Smooth muscle cell (in vitro differentiated cells): ENCODE measurements around the gene RSPH10B2. TPM values are rescaled to one million over a fixed set of nuclear protein-coding genes. Genes with fewer than 3 reads are reported as not detected.
"Not testable (repeated sequence)": the region's sequence is repeated elsewhere in the genome, so short reads cannot be mapped to it uniquely, and the experiment has no call there.

Experiments
- DNase-seq: peaks from one replicate; lab custom pipeline; 2025; ENCODE audit not compliant: unreplicated experiment; lab: John Stamatoyannopoulos, UW
- H2AFZ ChIP-seq: fragments of 200-600 bp; sonication (generic); 2 replicates; pipeline ENCODE4 v1.6.0; 2016; ENCODE audit warnings: antibody characterized with exemption, low read depth, mild to moderate bottlenecking
- H3F3A ChIP-seq: fragments of 200-600 bp; sonication (generic); 2 replicates; pipeline ENCODE4 v1.6.0; 2017; ENCODE audit warnings: antibody characterized with exemption, low read depth
- H3K27ac ChIP-seq: fragments of 200-600 bp; sonication (generic); 2 replicates; pipeline ENCODE4 v1.5.1; 2016; ENCODE audit warnings: low read depth, mild to moderate bottlenecking
- H3K27me3 ChIP-seq: fragments of 200-600 bp; sonication (generic); 2 replicates; pipeline ENCODE4 v1.6.1; 2016; ENCODE audit warnings: low read depth, mild to moderate bottlenecking
- H3K36me3 ChIP-seq: fragments of 200-600 bp; sonication (generic); 2 replicates; pipeline ENCODE4 v1.5.1; 2016; ENCODE audit warnings: low read depth
- H3K4me1 ChIP-seq: fragments of 200-600 bp; sonication (generic); 2 replicates; pipeline ENCODE4 v1.5.1; 2016; ENCODE audit warnings: low read depth
- H3K4me2 ChIP-seq: fragments of 200-600 bp; sonication (generic); 2 replicates; pipeline ENCODE4 v1.6.0; 2016; ENCODE audit warnings: mild to moderate bottlenecking
- H3K4me3 ChIP-seq: fragments of 200-600 bp; sonication (generic); 2 replicates; pipeline ENCODE4 v1.5.1; 2016; ENCODE audit warnings: mild to moderate bottlenecking
- H3K79me2 ChIP-seq: fragments of 200-600 bp; sonication (generic); 2 replicates; pipeline ENCODE4 v1.6.0; 2016; ENCODE audit warnings: low read depth, mild to moderate bottlenecking
- H3K9ac ChIP-seq: fragments of 200-600 bp; sonication (generic); 2 replicates; pipeline ENCODE4 v1.6.0; 2016; ENCODE audit warnings: low read depth
- H3K9me3 ChIP-seq: fragments of 200-600 bp; sonication (generic); replicated peaks from 2 replicates; pipeline ENCODE4 v1.5.1; 2016; ENCODE audit warnings: low read depth
- H4K20me1 ChIP-seq: fragments of 200-600 bp; sonication (generic); 2 replicates; pipeline ENCODE4 v1.6.0; 2016; ENCODE audit warnings: low read depth
- WGBS: methylation state at CpG from one replicate; pipeline ENCODE4 v1.1.7; 2016; ENCODE audit warnings: low lambda C conversion rate; 5-methylcytosine and 5-hydroxymethylcytosine counted together
- polyA plus RNA-seq: library from polyadenylated mRNA; unstranded; fragments of >200 nt; fragmentation: Nextera tagmentation; extraction: Ambion mirVana; gene quantifications from 2 replicates; pipeline ENCODE4 v1.2.1, GENCODE V29; 2016
- total RNA-seq: library from RNA; depleted of rRNA; stranded (reverse); fragments of >200 nt; gene quantifications from 2 replicates; pipeline ENCODE4 v1.2.3, GENCODE V29; 2014
- TF ChIP-seq, protein P1 (sequence below): fragments of 200-600 bp; sonication (generic); IDR thresholded peaks from 2 replicates; pipeline ENCODE4 v1.5.1; 2017; ENCODE audit warnings: borderline replicate concordance, mild to moderate bottlenecking, antibody characterized with exemption; ENCODE audit not compliant: insufficient read depth, poor library complexity, severe bottlenecking

RSPH10B2 gene
- 1.3 TPM in 1 of 2 replicates, not detected in the other for total RNA-seq
- not detected in 2 replicates for polyA plus RNA-seq

DNA sequence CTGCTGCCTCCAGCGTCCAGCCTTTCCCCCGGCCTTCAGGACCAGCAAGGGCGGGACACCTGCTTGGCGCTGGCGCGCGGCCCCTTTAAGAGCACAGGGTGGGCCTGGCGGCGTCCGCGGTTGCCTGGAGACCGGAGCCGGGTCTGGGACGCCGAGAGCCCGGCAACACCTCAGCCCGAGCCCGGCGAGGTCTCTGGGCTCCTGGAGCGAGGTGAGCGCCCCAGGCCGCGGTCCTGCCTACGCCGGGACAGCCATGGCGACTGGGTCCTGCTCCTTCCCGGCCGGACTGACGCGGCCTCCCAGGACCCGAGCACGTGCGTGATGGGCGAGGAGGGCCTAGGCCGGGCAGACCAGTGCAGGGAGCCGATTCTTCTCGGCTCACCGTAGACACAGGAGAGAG, at the start of gene RSPH10B2:
Gene RSPH10B2, plus strand, starts transcription at position 140 of the 400 bp plus-strand sequence. CDS start 3,575 bp downstream, outside the sequence.
- H3F3A ChIP-seq, H3K4me1 ChIP-seq, H3K79me2 ChIP-seq, H3K27me3 ChIP-seq, H3K4me3 ChIP-seq, H3K27ac ChIP-seq, H3K9ac ChIP-seq, H3K4me2 ChIP-seq, H3K36me3 ChIP-seq, DNase-seq, H2AFZ ChIP-seq, H4K20me1 ChIP-seq, H3K9me3 ChIP-seq: not testable (repeated sequence)
- 9% methylated on average over 17 of the region's 38 CpGs for WGBS

DNA sequence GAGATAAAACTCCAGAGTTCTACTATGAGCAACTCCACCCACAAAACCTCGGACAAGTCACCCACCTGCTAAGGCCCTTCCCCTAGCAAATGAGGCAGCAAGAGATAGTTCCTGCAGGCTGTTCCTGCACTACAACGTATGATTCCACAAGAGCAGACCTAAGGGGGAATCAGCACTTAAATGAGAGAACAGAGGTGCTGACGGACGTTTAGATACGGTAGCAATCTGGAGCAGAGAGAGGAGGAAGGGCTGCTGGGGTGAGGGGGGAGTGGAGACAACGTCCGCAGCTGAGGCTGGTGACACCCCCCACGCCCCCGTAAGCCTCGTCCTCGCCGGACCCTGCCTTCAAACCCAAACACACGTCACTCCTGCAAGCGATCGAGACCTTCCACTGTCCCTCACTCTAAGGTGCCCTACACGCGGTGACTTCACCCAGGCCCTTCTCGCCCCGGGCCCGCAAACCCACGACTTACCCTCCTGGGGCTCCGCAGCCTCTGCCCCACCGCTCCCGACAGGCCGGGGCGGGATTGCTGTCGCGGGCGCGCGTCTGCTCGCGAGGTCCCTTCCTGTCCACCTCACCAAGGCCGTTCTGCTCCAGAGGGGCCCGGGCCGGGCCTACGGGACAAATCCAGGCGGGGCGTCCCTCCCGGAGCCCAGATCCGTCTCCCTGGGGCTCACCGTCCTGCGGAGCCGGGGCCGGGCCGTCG, 47.8 kb upstream of the RSPH10B2 start:
- Histone ChIP-seq H3K4me1 (peaks cover 12% of the 10 kb centered on the region), H3K4me2 (peak overlapping the region; percentile 100), H3K4me3 (peak overlapping the region; percentile 84), H3K79me2 (peaks cover 51% of the 10 kb centered on the region), H3K9ac (peak overlapping the region; percentile 96), H3K27me3 (peaks cover 17% of the 10 kb centered on the region), H4K20me1 (peaks cover 21% of the 10 kb centered on the region), H3K9me3 (peaks cover 14% of the 10 kb centered on the region), H3K36me3 (peaks cover 28% of the 10 kb centered on the region), H2AFZ (peak overlapping the region; percentile 100), H3F3A (peaks cover 9% of the 10 kb centered on the region), H3K27ac (peak overlapping the region; percentile 74)
- TF ChIP-seq, protein P1, sequence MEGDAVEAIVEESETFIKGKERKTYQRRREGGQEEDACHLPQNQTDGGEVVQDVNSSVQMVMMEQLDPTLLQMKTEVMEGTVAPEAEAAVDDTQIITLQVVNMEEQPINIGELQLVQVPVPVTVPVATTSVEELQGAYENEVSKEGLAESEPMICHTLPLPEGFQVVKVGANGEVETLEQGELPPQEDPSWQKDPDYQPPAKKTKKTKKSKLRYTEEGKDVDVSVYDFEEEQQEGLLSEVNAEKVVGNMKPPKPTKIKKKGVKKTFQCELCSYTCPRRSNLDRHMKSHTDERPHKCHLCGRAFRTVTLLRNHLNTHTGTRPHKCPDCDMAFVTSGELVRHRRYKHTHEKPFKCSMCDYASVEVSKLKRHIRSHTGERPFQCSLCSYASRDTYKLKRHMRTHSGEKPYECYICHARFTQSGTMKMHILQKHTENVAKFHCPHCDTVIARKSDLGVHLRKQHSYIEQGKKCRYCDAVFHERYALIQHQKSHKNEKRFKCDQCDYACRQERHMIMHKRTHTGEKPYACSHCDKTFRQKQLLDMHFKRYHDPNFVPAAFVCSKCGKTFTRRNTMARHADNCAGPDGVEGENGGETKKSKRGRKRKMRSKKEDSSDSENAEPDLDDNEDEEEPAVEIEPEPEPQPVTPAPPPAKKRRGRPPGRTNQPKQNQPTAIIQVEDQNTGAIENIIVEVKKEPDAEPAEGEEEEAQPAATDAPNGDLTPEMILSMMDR: no peak
- peak; percentile 33 for DNase-seq
- 2% methylated on average over 47 of the region's 47 CpGs for whole genome bisulfite sequencing

DNA sequence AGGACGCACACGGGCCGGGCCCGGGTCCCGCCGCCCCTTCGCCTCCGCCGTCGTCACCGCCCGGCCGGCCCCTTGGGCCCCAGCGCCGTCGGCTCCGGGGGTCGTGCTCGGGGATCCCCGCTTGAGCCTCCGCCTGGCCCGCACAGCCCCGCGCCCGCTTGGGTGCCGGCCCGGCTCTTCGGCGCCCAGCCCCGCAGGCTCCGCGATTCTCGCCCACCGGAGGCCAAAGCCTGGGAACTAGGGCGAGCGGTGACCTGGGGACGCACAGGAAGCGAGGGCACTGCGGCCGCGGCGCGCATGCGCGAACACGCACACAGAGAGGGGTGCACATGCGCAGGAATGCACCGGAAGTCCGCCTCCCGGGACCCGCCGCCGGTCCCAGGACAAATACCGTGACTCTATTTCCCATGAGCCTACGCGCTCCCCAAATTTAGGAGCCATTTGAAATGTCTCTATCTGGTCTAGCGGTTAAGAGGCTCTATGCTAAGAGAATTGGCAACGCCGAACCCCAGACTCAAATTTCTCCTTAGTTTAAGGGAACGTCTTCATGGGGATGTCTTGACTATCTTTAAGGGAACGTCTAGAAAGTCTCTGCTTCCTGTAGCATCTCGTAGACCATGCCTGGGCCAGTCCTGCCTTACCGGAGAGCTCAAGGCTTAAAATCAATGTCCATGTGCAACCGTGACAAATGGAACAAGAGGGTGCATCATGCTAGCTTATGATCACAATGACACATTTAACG, 47.1 kb upstream of the RSPH10B2 start, which contains the start of gene ZNF12:
Gene ZNF12, minus strand, starts transcription at position 282 of the 742 bp plus-strand sequence. CDS start 1,774 bp downstream, outside the sequence.
- TF ChIP-seq, protein P1: no peak
- WGBS: 4% methylated on average over 58 of the region's 65 CpGs
- peak within 1 kb of the TSS; percentile 74 for H3K27ac ChIP-seq

DNA sequence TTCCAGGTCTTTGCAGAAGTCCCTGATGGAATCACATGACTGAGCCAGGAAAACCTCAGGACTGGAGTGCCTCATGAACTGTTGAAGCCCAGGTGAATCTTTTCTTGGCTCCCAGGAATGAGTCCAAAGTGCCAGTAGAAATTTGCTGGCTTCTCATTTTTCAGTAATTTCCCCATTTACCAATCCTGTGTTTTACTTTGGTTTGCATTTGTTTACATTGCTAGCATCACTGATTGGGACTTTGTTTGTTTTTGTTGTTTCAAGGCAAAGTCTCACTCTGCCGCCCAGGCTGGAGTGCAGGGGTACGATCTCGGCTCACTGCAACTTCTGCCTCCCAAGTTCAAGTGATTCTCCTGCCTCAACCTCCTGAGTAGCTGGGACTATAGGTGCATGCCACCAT, 45.6 kb upstream of the RSPH10B2 start:
- no peak overlapping the region for H3K9ac ChIP-seq
- no peak overlapping the region for H3K27ac ChIP-seq
- H3K4me2 ChIP-seq: no peak overlapping the region
- H3K79me2 ChIP-seq: peaks cover 34% of the 10 kb centered on the region
- peaks cover 17% of the 10 kb centered on the region for H3K27me3 ChIP-seq
- peaks cover 6% of the 10 kb centered on the region for H3F3A ChIP-seq
- peaks cover 17% of the 10 kb centered on the region for H3K36me3 ChIP-seq
- no peak overlapping the region for H3K4me3 ChIP-seq
- peaks cover 17% of the 10 kb centered on the region for H4K20me1 ChIP-seq
- WGBS: 100% methylated on average over 3 of the region's 3 CpGs
- peaks cover 12% of the 10 kb centered on the region for H3K4me1 ChIP-seq
- H2AFZ ChIP-seq: no peak overlapping the region
- no peak for DNase-seq
- peaks cover 9% of the 10 kb centered on the region for H3K9me3 ChIP-seq
- TF ChIP-seq, protein P1: no peak

More for the DNA sequence above, 47.1 kb upstream of the RSPH10B2 start, which contains the start of gene ZNF12:
- H3F3A ChIP-seq: peaks cover 9% of the 10 kb centered on the region
- peak; percentile 84 for DNase-seq
- peaks cover 14% of the 10 kb centered on the region for H3K9me3 ChIP-seq
- H3K4me3 ChIP-seq: peak within 1 kb of the TSS; percentile 84
- H3K4me2 ChIP-seq: peak within 1 kb of the TSS; percentile 100
- peaks cover 12% of the 10 kb centered on the region for H3K4me1 ChIP-seq
- H3K36me3 ChIP-seq: peaks cover 24% of the 10 kb centered on the region
- H3K27me3 ChIP-seq: peaks cover 17% of the 10 kb centered on the region
- peaks cover 44% of the 10 kb centered on the region for H3K79me2 ChIP-seq
- peak within 1 kb of the TSS; percentile 100 for H2AFZ ChIP-seq
- H3K9ac ChIP-seq: peak within 1 kb of the TSS; percentile 96
- H4K20me1 ChIP-seq: peaks cover 21% of the 10 kb centered on the region
